ENCODE results near the gene LSMEM2. TPM values are rescaled to one million over a fixed set of nuclear protein-coding genes. Genes with fewer than 3 reads are reported as not detected.
A peak's percentile ranks its signal among the peaks of the same experiment; 100 is the strongest.

LSMEM2 gene
- total RNA-seq, 4 donors from 2014 or later: 0.90 to 1.5 TPM; not detected in 2

- Histone ChIP-seq H3K36me3 (no peaks in the 10 kb centered on the region), H3K4me3 (peak overlapping the region; percentile 31 to 37), H3K9me3 (no peaks in the 10 kb centered on the region), H3K27me3 (no peaks in the 10 kb centered on the region), H3K27ac (peak overlapping the region; percentile 81 to 99), H3K4me1 (peaks cover 0 to 65% of the 10 kb centered on the region in 2 donors)
- intact Hi-C loops (cut with DNase I; ENCODE audit: low total_unique reads): no loop called here
- DNase-seq: peak; percentile 90 to 92
- TF ChIP-seq POLR2A (IDR thresholded peaks at IDR 0.05): no peak
- peak; percentile 97 to 98 (median 98) for TF ChIP-seq CTCF (IDR thresholded peaks at IDR 0.05)
These were observed 32.9 kb upstream of the LSMEM2 start for GRCh38 chr3:50245831-50246516.

- peak overlapping the region; percentile 81 to 99 for H3K27ac ChIP-seq
- no peak for TF ChIP-seq CTCF (IDR thresholded peaks at IDR 0.05)
- H3K36me3 ChIP-seq: no peaks in the 10 kb centered on the region
- H3K9me3 ChIP-seq: no peaks in the 10 kb centered on the region
- no peaks in the 10 kb centered on the region for H3K27me3 ChIP-seq
- intact Hi-C loops (cut with DNase I; ENCODE audit: low total_unique reads): no loop called here
- DNase-seq: peak; percentile 59 to 72
- H3K4me1 ChIP-seq: peaks cover 0 to 59% of the 10 kb centered on the region in 2 donors
- peak overlapping the region in 1 of 2 donors; percentile 31 for H3K4me3 ChIP-seq
These were observed 32.4 kb upstream of the LSMEM2 start for GRCh38 chr3:50246517-50246954.

GRCh38 chr3:50248387-50248786 is 30.5 kb upstream of the LSMEM2 start:
- Histone ChIP-seq H3K4me3 (no peak overlapping the region), H3K27me3 (no peaks in the 10 kb centered on the region), H3K27ac (peak overlapping the region; percentile 46 to 99), H3K36me3 (no peaks in the 10 kb centered on the region), H3K9me3 (no peaks in the 10 kb centered on the region), H3K4me1 (peaks cover 0 to 42% of the 10 kb centered on the region in 2 donors)
- no peak for DNase-seq
- intact Hi-C loops (cut with DNase I; ENCODE audit: low total_unique reads): no loop called here
- TF ChIP-seq CTCF (IDR thresholded peaks at IDR 0.05) (no peak), POLR2A (IDR thresholded peaks at IDR 0.05) (peak in 1 of 2 donors; percentile 8)

GRCh38 chr3:50249457-50249856 is 29.4 kb upstream of the LSMEM2 start:
- H3K36me3 ChIP-seq: no peaks in the 10 kb centered on the region
- peaks cover 0 to 34% of the 10 kb centered on the region in 2 donors for H3K4me1 ChIP-seq
- no peak overlapping the region for H3K4me3 ChIP-seq
- H3K9me3 ChIP-seq: no peaks in the 10 kb centered on the region
- peak overlapping the region; percentile 46 to 99 for H3K27ac ChIP-seq
- DNase-seq: no peak
- H3K27me3 ChIP-seq: no peaks in the 10 kb centered on the region
- intact Hi-C loops (cut with DNase I; ENCODE audit: low total_unique reads): no loop called here
- TF ChIP-seq CTCF (IDR thresholded peaks at IDR 0.05) (no peak), POLR2A (IDR thresholded peaks at IDR 0.05) (no peak)

- H3K4me1 ChIP-seq: peaks cover 0 to 24% of the 10 kb centered on the region in 2 donors
- H3K27ac ChIP-seq: peak overlapping the region; percentile 1 to 99
- no peaks in the 10 kb centered on the region for H3K27me3 ChIP-seq
- no peak for TF ChIP-seq CTCF (IDR thresholded peaks at IDR 0.05)
- no peak for TF ChIP-seq POLR2A (IDR thresholded peaks at IDR 0.05)
- no peak overlapping the region for H3K4me3 ChIP-seq
- no peaks in the 10 kb centered on the region for H3K9me3 ChIP-seq
- intact Hi-C loops (cut with DNase I; ENCODE audit: low total_unique reads): no loop called here
- no peaks in the 10 kb centered on the region for H3K36me3 ChIP-seq
- DNase-seq: no peak
These were observed 28.4 kb upstream of the LSMEM2 start for GRCh38 chr3:50250514-50250913.

All from uterus (tissue), 4 donors.